ENCODE results near the gene RPL6.

Gene RPL6

GRCh38 chr12:112380663-112381405 is 28.6 kb downstream of the RPL6 start:
- no peaks in the 10 kb centered on the region for H3K36me3 Mint-ChIP-seq
- H3K4me1 Mint-ChIP-seq, result peaks cover 21% of the 10 kb centered on the region
- H3K27me3 Mint-ChIP-seq, result no peaks in the 10 kb centered on the region
- H3K9me3 Mint-ChIP-seq, result no peaks in the 10 kb centered on the region
- H3K27ac Mint-ChIP-seq, result peak overlapping the region; percentile 83
- peak; percentile 25 for DNase-seq
- H3K4me3 Mint-ChIP-seq, result peak overlapping the region; percentile 88
- CTCF ChIA-PET, result interaction anchor here (1.6 kb wide), 1 partner anchor 183 kb away, joined by 6 read pairs; no protein-coding TSS in a partner anchor

- Mint-ChIP-seq H3K27me3 (no peaks in the 10 kb centered on the region), H3K4me1 (peaks cover 6% of the 10 kb centered on the region), H3K36me3 (no peaks in the 10 kb centered on the region), H3K4me3 (no peak overlapping the region), H3K9me3 (no peaks in the 10 kb centered on the region), H3K27ac (no peak overlapping the region)
- CTCF ChIA-PET, result no interaction called here
- DNase-seq, result no peak
Measured at GRCh38 chr12:112375105-112375504, 34.3 kb downstream of the RPL6 start.

GRCh38 chr12:112374166-112374740 is 35.2 kb downstream of the RPL6 start:
- Mint-ChIP-seq H3K27me3 (no peaks in the 10 kb centered on the region), H3K4me1 (peaks cover 2% of the 10 kb centered on the region), H3K27ac (no peak overlapping the region), H3K36me3 (no peaks in the 10 kb centered on the region), H3K4me3 (no peak overlapping the region), H3K9me3 (no peaks in the 10 kb centered on the region)
- DNase-seq, result no peak
- CTCF ChIA-PET, result no interaction called here

GRCh38 chr12:112370868-112371510 is 38.4 kb downstream of the RPL6 start:
- H3K27ac Mint-ChIP-seq, result no peak overlapping the region
- H3K9me3 Mint-ChIP-seq, result no peaks in the 10 kb centered on the region
- H3K27me3 Mint-ChIP-seq, result no peaks in the 10 kb centered on the region
- no peak overlapping the region for H3K4me3 Mint-ChIP-seq
- no peaks in the 10 kb centered on the region for H3K36me3 Mint-ChIP-seq
- peaks cover 2% of the 10 kb centered on the region for H3K4me1 Mint-ChIP-seq
- CTCF ChIA-PET, result interaction anchor here (0.6 kb wide), 1 partner anchor 16 kb away, joined by 3 read pairs; no protein-coding TSS in a partner anchor
- no peak for DNase-seq

GRCh38 chr12:112370199-112370598 is 39.2 kb downstream of the RPL6 start:
- no peak overlapping the region for H3K4me3 Mint-ChIP-seq
- H3K4me1 Mint-ChIP-seq, result peaks cover 2% of the 10 kb centered on the region
- no peak overlapping the region for H3K27ac Mint-ChIP-seq
- no peaks in the 10 kb centered on the region for H3K9me3 Mint-ChIP-seq
- H3K36me3 Mint-ChIP-seq, result no peaks in the 10 kb centered on the region
- no peaks in the 10 kb centered on the region for H3K27me3 Mint-ChIP-seq
- no peak for DNase-seq
- CTCF ChIA-PET, result no interaction called here

- no peak overlapping the region for H3K4me3 Mint-ChIP-seq
- H3K4me1 Mint-ChIP-seq, result peaks cover 2% of the 10 kb centered on the region
- H3K27me3 Mint-ChIP-seq, result no peaks in the 10 kb centered on the region
- H3K9me3 Mint-ChIP-seq, result no peaks in the 10 kb centered on the region
- H3K27ac Mint-ChIP-seq, result no peak overlapping the region
- CTCF ChIA-PET, result no interaction called here
- no peaks in the 10 kb centered on the region for H3K36me3 Mint-ChIP-seq
- DNase-seq, result no peak
Measured at GRCh38 chr12:112368856-112369255, 40.5 kb downstream of the RPL6 start.

GRCh38 chr12:112367965-112368364 is 41.4 kb downstream of the RPL6 start:
- no peaks in the 10 kb centered on the region for H3K27me3 Mint-ChIP-seq
- no peak overlapping the region for H3K27ac Mint-ChIP-seq
- CTCF ChIA-PET, result no interaction called here
- H3K4me3 Mint-ChIP-seq, result no peak overlapping the region
- H3K9me3 Mint-ChIP-seq, result no peaks in the 10 kb centered on the region
- DNase-seq, result no peak
- H3K36me3 Mint-ChIP-seq, result no peaks in the 10 kb centered on the region
- H3K4me1 Mint-ChIP-seq, result peaks cover 2% of the 10 kb centered on the region

- DNase-seq, result no peak
- H3K36me3 Mint-ChIP-seq, result no peaks in the 10 kb centered on the region
- CTCF ChIA-PET, result no interaction called here
- H3K27ac Mint-ChIP-seq, result no peak overlapping the region
- no peaks in the 10 kb centered on the region for H3K9me3 Mint-ChIP-seq
- H3K4me1 Mint-ChIP-seq, result peaks cover 3% of the 10 kb centered on the region
- no peaks in the 10 kb centered on the region for H3K27me3 Mint-ChIP-seq
- no peak overlapping the region for H3K4me3 Mint-ChIP-seq
Measured at GRCh38 chr12:112362310-112362709, 47.1 kb downstream of the RPL6 start.

GRCh38 chr12:112361271-112361670 is 48.1 kb downstream of the RPL6 start:
- no peaks in the 10 kb centered on the region for H3K36me3 Mint-ChIP-seq
- H3K4me1 Mint-ChIP-seq, result peaks cover 3% of the 10 kb centered on the region
- H3K27me3 Mint-ChIP-seq, result no peaks in the 10 kb centered on the region
- H3K4me3 Mint-ChIP-seq, result no peak overlapping the region
- CTCF ChIA-PET, result no interaction called here
- H3K27ac Mint-ChIP-seq, result no peak overlapping the region
- no peaks in the 10 kb centered on the region for H3K9me3 Mint-ChIP-seq
- no peak for DNase-seq

GRCh38 chr12:112359290-112359689 is 50.1 kb downstream of the RPL6 start:
- DNase-seq, result no peak
- H3K4me3 Mint-ChIP-seq, result no peak overlapping the region
- CTCF ChIA-PET, result interaction anchor here (0.6 kb wide), 1 partner anchor 51 kb away, joined by 3 read pairs; no protein-coding TSS in a partner anchor
- peaks cover 5% of the 10 kb centered on the region for H3K4me1 Mint-ChIP-seq
- H3K27me3 Mint-ChIP-seq, result no peaks in the 10 kb centered on the region
- H3K36me3 Mint-ChIP-seq, result no peaks in the 10 kb centered on the region
- no peaks in the 10 kb centered on the region for H3K9me3 Mint-ChIP-seq
- no peak overlapping the region for H3K27ac Mint-ChIP-seq

- CTCF ChIA-PET, result no interaction called here
- no peaks in the 10 kb centered on the region for H3K9me3 Mint-ChIP-seq
- peaks cover 13% of the 10 kb centered on the region for H3K4me1 Mint-ChIP-seq
- H3K27ac Mint-ChIP-seq, result no peak overlapping the region
- no peaks in the 10 kb centered on the region for H3K36me3 Mint-ChIP-seq
- no peak for DNase-seq
- H3K4me3 Mint-ChIP-seq, result no peak overlapping the region
- H3K27me3 Mint-ChIP-seq, result no peaks in the 10 kb centered on the region
Measured at GRCh38 chr12:112357214-112357613, 52.2 kb downstream of the RPL6 start.
